Right lung (tissue), 5 donors: Measurements from ENCODE around the gene TBX4. TPM values are rescaled to one million over a fixed set of nuclear protein-coding genes. Genes with fewer than 3 reads are reported as not detected.

Experiments
- DNase-seq, 2 donors: peaks; one replicate each; pipeline ENCODE4 v3.0.0-alpha.2; 2013
- polyA plus RNA-seq, 5 donors: library from polyadenylated mRNA; unstranded; fragments of 120-200 nt; gene quantifications; one replicate each; pipeline versions ENCODE4 v1.2.1 to v1.2.3, GENCODE V29; 2013; ENCODE audit warnings: inconsistent platforms in 1 of 5, low replicate concordance in 1 of 5; ENCODE audit not compliant: insufficient read length in 5 of 5, insufficient read depth in 1 of 5

TBX4 gene
- polyA plus RNA-seq, 5 donors: 152 to 204 (median 165) TPM

DNA sequence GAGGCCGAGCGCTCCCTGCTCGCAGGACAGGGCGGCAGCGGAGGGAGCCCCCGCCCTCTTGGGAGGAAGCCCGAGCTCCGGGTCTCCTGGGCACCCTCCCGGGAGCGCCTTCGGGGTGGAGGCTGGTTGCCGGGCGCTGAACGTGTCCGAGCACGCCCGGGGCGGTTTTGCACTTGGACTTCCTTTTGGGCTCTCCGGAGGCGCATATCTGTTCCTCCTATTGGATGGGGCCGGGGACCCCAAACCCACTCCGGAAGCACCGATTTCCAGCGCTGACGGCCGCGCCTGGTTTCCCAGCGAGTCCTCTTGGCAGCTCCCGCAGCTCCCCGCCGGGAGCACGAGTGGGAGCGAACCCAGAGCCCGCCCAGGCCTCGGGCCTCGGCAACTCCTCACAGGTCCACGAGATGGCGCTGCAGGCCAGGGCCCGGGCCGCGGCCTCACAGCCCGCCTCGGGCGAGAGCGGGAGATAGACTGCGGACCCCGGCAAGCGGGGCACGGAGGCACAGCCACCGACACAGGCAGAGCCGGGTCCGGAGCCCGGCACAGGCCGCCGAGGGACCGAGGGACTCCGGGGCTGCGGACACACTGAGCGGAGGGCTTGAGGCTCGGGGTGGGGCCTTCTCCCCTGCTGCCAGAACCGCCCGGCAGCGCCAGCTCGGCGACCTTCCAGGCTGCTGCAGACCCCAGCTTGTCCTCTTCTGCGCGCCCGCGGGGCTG is 39.9 kb upstream of the TBX4 start:
- DNase-seq: peak; percentile 91 to 93

DNA sequence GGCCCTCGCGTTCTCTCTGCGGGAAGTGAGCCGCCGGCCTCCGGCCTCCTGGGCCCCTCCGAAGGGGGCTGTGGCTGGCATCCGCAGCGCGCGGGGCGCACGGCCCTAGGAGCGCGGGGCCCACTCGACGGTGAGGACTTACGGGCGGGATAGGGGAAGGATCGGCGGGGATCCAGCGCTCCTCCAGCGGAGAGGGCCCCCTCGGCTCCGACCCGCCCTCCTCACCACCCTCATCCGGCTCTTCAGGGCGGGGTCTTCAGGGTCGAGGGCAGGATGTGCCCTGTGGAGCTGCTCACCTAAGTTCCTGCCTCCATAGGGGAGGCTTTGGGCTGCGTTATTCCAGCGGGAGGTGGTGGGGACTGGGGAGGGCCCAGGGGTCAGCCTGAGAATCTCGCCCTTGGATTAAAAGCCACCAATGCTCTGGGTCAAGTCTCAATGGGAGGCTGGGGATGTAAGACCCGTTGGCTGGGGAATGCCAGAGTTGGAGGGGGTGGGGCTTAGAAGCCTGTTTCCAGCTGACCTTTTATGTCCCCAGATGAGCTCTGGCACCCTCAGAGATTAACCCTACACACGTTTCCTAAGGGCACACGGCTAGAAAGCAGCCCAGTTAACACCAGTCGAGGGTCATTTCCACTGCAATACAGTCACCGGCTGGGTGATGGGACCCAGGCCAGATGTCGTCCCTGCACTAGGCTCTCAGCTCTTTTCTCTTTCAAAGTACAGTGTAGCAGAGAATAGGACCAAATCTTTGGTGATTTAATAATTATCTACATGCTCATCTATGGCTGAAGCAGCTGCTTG is 39.2 kb upstream of the TBX4 start:
- peak in 1 of 2 donors; percentile 41 for DNase-seq

DNA sequence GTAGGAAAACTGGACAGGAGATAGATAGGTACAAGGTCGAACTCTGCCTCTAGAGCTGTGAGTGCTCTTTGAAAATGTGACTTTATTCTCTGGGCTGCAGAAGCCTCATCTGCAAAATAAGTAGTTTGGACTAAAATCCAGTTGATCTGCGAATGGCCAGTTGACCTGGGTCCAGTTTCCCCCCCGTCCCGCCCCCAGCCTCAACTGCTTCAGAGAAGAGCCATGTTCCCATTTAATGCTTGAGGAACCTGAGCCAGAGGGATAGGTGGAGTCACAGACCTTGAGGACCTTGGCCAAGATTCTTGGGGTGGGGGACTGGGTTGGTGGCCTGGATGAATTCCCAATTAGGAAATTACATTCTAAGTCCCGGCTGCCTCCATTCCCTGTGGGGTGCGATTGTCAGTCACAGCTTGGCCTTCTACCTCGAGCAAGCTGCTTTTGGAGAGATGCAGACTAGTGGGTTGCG is 38.5 kb upstream of the TBX4 start:
- no peak for DNase-seq

- peak; percentile 90 for DNase-seq
Measured at GRCh38 chr17:61414141-61414935, 37.9 kb upstream of the TBX4 start.

GRCh38 chr17:61414936-61415251 is 37.3 kb upstream of the TBX4 start:
- DNase-seq: no peak

- DNase-seq: no peak
Measured at GRCh38 chr17:61415374-61416210, 36.6 kb upstream of the TBX4 start.

- no peak for DNase-seq
Measured at GRCh38 chr17:61416211-61416539, 36.0 kb upstream of the TBX4 start.

- peak; percentile 91 to 92 for DNase-seq
Measured at GRCh38 chr17:61416540-61417363, 35.5 kb upstream of the TBX4 start.

- DNase-seq: no peak
Measured at GRCh38 chr17:61418449-61418848, 33.8 kb upstream of the TBX4 start.

DNA sequence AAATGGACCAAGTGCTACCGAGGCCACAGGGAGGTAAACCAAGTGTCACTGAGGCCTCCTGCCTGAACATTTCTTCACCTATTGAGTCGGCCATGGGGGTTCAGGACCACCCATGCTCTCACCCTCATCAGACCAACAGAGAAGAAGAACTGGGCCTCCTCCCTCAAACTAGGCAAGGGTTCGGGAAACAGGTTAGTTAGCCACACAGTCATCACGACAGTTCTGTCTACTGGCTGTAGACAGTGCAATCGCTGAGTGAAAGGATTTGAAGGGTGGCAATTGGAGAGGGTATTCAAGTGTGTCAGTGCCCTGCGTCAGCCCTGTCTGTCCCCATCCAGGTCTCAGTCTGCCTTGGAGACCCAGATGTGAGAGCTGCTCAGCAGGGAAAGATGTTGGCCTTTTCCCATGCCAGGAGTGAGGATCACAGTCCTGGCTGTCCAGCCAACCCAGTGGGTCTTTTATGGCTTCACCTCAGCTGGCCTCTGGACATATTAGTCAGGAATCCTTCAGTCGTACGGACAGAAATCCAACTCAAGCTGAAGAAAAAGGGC is 32.7 kb upstream of the TBX4 start:
- no peak for DNase-seq

DNA sequence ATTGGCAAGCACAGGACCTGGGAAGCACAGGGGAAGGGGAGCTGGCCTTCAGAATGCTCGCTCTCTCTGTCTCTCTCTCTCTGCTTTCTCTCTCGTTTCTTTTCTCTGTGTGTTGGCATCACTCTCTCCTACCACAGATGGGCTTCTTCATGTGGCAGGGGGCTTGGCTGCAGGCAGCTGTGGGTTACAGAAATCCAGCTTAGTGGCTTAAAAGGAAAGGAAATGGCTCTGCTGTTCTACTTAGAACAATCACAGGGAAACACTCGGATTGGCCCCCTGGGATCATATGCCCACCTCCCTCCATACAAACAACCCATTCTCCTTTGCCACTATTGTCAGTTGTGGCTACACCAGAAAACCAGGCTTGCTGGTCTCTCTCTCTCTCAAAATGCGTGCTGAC is 32.2 kb upstream of the TBX4 start:
- peak; percentile 53 to 55 for DNase-seq

- DNase-seq: no peak
Measured at GRCh38 chr17:61420745-61421398, 31.4 kb upstream of the TBX4 start.

DNA sequence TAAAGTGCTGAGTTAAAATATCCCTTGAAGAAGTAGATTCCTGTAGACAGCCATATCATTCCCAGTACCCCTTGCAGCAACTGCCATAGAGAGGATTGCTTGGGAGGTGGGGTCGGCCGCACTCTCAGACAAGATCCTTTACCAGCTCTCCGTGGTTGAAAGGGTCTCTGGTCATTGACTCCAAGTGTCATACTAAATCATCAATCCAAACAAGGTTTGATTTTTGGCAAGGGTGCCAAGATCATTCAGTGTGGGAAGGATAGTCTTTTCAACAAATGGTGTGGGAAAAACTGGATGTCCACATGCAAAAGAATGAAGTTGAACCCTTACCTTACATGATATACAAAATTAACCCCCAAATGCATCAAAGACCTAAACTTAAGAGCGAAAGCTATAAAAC is 30.8 kb upstream of the TBX4 start:
- DNase-seq: no peak

DNA sequence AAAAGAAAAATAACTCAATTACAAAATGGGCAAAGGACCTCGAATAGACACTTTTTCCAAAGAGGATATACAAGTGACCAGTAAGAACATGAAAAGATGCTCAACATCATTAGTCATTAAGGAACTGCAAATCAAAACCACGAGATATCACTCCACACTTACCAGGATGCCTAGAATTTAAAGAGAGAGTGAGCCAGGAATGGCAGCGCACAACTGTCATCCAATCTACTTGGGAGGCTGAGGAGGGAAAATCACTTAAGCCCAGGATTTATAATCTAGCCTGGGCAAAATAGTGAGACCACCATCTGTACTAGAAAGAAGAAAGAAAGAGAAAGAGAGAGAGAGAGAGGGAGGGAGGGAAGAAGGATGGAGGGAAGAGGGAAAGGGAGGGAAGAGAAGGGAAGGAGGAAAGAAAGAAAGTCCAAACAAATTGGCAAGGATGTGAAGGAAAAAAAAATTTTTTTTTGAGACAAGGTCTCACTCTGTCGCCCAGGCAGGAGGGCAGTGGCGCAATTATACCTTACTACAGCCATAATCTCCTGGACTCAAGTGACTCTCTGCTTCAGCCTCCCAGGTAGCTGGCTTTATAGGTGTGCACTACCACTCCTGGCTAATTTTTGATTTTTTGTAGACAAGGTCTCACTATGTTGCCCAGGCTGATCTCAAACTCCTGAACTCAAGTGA is 30.0 kb upstream of the TBX4 start:
- no peak for DNase-seq

DNA sequence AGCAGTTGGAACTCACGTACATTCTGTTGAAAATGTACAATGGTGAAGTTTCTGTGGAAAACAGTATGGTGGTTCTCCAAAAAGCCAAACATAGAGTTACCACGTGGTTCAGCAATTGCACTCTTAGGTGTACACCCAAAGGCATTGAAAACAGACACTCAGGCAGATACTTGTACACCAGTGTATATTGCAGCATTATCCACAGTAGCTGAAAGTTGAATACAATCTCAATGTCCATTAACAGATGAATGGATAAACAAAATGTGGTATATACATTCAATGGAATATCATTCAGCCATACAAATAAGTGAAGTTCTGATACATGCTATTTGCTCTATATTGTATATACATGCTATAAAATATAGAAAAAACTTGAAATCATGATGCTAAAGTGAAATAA is 29.4 kb upstream of the TBX4 start:
- no peak for DNase-seq

- no peak for DNase-seq
Measured at GRCh38 chr17:61423967-61424649, 28.1 kb upstream of the TBX4 start.

DNA sequence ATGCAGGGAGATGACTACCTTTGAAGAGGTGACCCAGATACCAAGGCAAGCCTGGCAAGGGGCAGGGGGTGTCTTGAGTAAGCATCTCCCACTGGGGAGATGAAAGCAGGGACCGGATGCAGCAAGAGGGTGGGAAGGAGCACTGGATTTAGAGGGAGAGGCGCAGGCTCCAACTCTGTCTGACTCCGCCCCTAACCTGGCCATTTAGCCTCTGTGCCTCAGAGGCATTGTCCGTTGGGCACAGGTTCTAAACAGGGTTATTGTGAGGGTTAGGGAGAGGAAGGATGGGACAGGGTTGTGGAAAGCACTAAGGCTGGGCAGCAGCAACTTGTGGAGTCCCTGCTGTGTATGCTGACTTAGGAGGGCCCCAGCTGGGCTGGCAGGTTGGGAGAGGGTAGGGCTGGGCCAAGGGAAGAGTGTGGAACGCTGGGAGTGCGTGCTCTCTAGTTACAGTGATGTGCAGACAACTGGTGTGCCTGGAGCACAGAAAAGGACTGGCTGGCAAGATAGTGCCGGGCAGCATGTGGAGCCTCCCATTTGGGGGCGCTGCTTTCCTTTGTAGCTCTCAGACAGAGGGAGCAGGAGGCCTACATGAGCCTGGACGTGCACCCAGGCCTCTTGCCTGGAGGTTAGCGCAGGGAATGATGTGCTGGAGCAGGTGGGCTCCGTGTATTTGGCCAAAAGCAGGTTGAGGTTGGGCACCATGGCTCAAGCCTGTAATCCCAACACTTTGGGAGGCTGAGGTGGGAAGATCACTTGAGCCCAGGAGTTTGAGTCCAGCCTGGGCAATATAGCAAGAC is 26.3 kb upstream of the TBX4 start:
- DNase-seq: no peak
